NT2/D1 (cell line): Measurements from ENCODE around the gene CEP43.

Experiments
- SUZ12 ChIP-seq: IDR thresholded peaks from 2 replicates; pipeline ENCODE4 v1.6.1; 2011; ENCODE audit not compliant: insufficient read length, insufficient read depth; ENCODE audit errors: extremely low read depth
- YY1 ChIP-seq: IDR thresholded peaks from 2 replicates; pipeline ENCODE4 v1.6.1; 2011; ENCODE audit not compliant: insufficient read length, insufficient read depth
- ZNF274 ChIP-seq: IDR thresholded peaks from 2 replicates; pipeline ENCODE4 v1.6.1; 2011; ENCODE audit warnings: mild to moderate bottlenecking, low read depth, low read length

DNA sequence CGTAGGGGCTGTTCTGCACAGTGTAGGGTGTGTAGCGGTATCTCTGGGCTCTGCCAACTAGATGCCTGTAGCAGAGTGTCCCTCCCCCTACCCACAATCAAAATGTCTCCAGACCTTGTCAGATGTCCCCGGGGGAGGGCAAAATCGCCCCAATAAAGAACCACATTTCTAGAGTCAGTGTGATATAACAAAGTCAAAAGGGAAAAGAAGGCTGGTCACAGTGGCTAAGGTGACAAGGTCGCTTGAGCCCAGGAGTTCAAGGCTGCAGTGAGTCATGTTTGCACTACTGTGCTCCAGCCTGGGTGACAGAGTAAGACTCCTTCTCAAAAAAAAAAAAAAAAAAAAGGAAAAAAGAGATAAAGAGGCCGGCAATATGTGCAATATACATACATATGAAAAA is 11.7 kb upstream of the CEP43 start:
- TF ChIP-seq YY1 (no peak), SUZ12 (no peak), ZNF274 (no peak)
